IPS DF 4.7 (cell line): ENCODE results near the gene ZNF276.
"Not testable (repeated sequence)": the region's sequence is repeated elsewhere in the genome, so short reads cannot be mapped to it uniquely, and the experiment has no call there.

ENCODE experiments used
- DNase-seq: peaks from one replicate; pipeline ENCODE4 v3.0.0-alpha.2; 2013; ENCODE audit warnings: low spot score; ENCODE audit errors: extremely low read depth

Gene ZNF276

GRCh38 chr16:89695875-89696669 lies 25.3 kb upstream of the ZNF276 start:
- DNase-seq, result no peak

GRCh38 chr16:89696670-89697128 lies 24.6 kb upstream of the ZNF276 start:
- no peak for DNase-seq

GRCh38 chr16:89697161-89697615 lies 24.1 kb upstream of the ZNF276 start:
- no peak for DNase-seq

GRCh38 chr16:89697616-89698331 lies 23.6 kb upstream of the ZNF276 start:
- no peak for DNase-seq

- not testable (repeated sequence) for DNase-seq
Measured at GRCh38 chr16:89698717-89699116, 22.6 kb upstream of the ZNF276 start.

GRCh38 chr16:89699629-89700099 lies 21.7 kb upstream of the ZNF276 start:
- DNase-seq, result not testable (repeated sequence)

- DNase-seq, result peak; percentile 97
Measured at GRCh38 chr16:89700100-89700648, 21.2 kb upstream of the ZNF276 start.

- no peak for DNase-seq
Measured at GRCh38 chr16:89700649-89701424, 20.5 kb upstream of the ZNF276 start.

GRCh38 chr16:89701425-89702406 lies 19.6 kb upstream of the ZNF276 start, which contains the start of gene SPATA2L:
SPATA2L (minus strand) TSS chr16:89701705; CDS start chr16:89701232, 473 bp downstream.
- DNase-seq, result no peak

GRCh38 chr16:89704281-89704680 lies 17.1 kb upstream of the ZNF276 start:
- no peak for DNase-seq

- no peak for DNase-seq
Measured at GRCh38 chr16:89705006-89705405, 16.3 kb upstream of the ZNF276 start.

GRCh38 chr16:89706518-89707260 lies 14.6 kb upstream of the ZNF276 start:
- DNase-seq, result no peak

- DNase-seq, result no peak
Measured at GRCh38 chr16:89707695-89708094, 13.6 kb upstream of the ZNF276 start.

GRCh38 chr16:89708481-89708931 lies 12.8 kb upstream of the ZNF276 start:
- no peak for DNase-seq

- DNase-seq, result no peak
Measured at GRCh38 chr16:89709166-89709565, 12.2 kb upstream of the ZNF276 start.

GRCh38 chr16:89709716-89710432 lies 11.5 kb upstream of the ZNF276 start:
- no peak for DNase-seq

GRCh38 chr16:89710709-89711564 lies 10.4 kb upstream of the ZNF276 start:
- DNase-seq, result no peak
